CD1c-positive myeloid dendritic cell (primary cell): ENCODE results near the gene LMNTD1.
"Not testable (repeated sequence)": the region's sequence is repeated elsewhere in the genome, so short reads cannot be mapped to it uniquely, and the experiment has no call there.

Source experiments
- DNase-seq: peaks from one replicate; pipeline ENCODE4 v3.0.0-alpha.2; 2016; ENCODE audit errors: extremely low spot score

The LMNTD1 gene

GRCh38 chr12:25433024-25433423 is 120.1 kb downstream of the LMNTD1 start:
- no peak for DNase-seq

GRCh38 chr12:25427337-25428249 is 125.5 kb downstream of the LMNTD1 start:
- no peak for DNase-seq

- DNase-seq: not testable (repeated sequence)
Measured at GRCh38 chr12:25426821-25427220, 126.3 kb downstream of the LMNTD1 start.
